ENCODE results near the gene SCD5.

The SCD5 gene

GRCh38 chr4:82825425-82825824 is 26.8 kb upstream of the SCD5 start:
- no peak for TF ChIP-seq SIN3A (IDR thresholded peaks at IDR 0.05; ENCODE audit: borderline replicate concordance, insufficient read depth, low read length)
- no peak for TF ChIP-seq FOXP2 (optimal IDR thresholded peaks at IDR 0.05; ENCODE audit: borderline replicate concordance, extremely low read depth, extremely low read length, insufficient read depth)
- TF ChIP-seq REST (IDR thresholded peaks at IDR 0.05; ENCODE audit: insufficient read depth in 1 of 2, low read depth in 2 of 2, low read length in 2 of 2) = no peak
- no peak for TF ChIP-seq POLR2AphosphoS5 (IDR thresholded peaks at IDR 0.05; ENCODE audit: low read depth, low read length)
- no peak for TF ChIP-seq TAF1 (IDR thresholded peaks at IDR 0.05; ENCODE audit: borderline replicate concordance, insufficient read depth, low read length)

GRCh38 chr4:82823062-82823461 is 24.5 kb upstream of the SCD5 start:
- TF ChIP-seq FOXP2 (optimal IDR thresholded peaks at IDR 0.05; ENCODE audit: borderline replicate concordance, extremely low read depth, extremely low read length, insufficient read depth) (no peak), TAF1 (IDR thresholded peaks at IDR 0.05; ENCODE audit: borderline replicate concordance, insufficient read depth, low read length) (no peak)

- TF ChIP-seq REST (IDR thresholded peaks at IDR 0.05; ENCODE audit: insufficient read depth in 1 of 2, low read depth in 2 of 2, low read length in 2 of 2) (no peak), POLR2AphosphoS5 (IDR thresholded peaks at IDR 0.05; ENCODE audit: low read depth, low read length) (no peak), SIN3A (IDR thresholded peaks at IDR 0.05; ENCODE audit: borderline replicate concordance, insufficient read depth, low read length) (no peak), TAF1 (IDR thresholded peaks at IDR 0.05; ENCODE audit: borderline replicate concordance, insufficient read depth, low read length) (no peak), FOXP2 (optimal IDR thresholded peaks at IDR 0.05; ENCODE audit: borderline replicate concordance, extremely low read depth, extremely low read length, insufficient read depth) (no peak)
Measured at GRCh38 chr4:82820689-82821088, 22.1 kb upstream of the SCD5 start.

GRCh38 chr4:82818664-82819662 is 20.4 kb upstream of the SCD5 start:
- TF ChIP-seq POLR2AphosphoS5 (IDR thresholded peaks at IDR 0.05; ENCODE audit: low read depth, low read length) (no peak), TAF1 (IDR thresholded peaks at IDR 0.05; ENCODE audit: borderline replicate concordance, insufficient read depth, low read length) (no peak), SIN3A (IDR thresholded peaks at IDR 0.05; ENCODE audit: borderline replicate concordance, insufficient read depth, low read length) (no peak), REST (IDR thresholded peaks at IDR 0.05; ENCODE audit: insufficient read depth in 1 of 2, low read depth in 2 of 2, low read length in 2 of 2) (no peak), FOXP2 (optimal IDR thresholded peaks at IDR 0.05; ENCODE audit: borderline replicate concordance, extremely low read depth, extremely low read length, insufficient read depth) (no peak)

- TF ChIP-seq REST (IDR thresholded peaks at IDR 0.05; ENCODE audit: insufficient read depth in 1 of 2, low read depth in 2 of 2, low read length in 2 of 2) (no peak), POLR2AphosphoS5 (IDR thresholded peaks at IDR 0.05; ENCODE audit: low read depth, low read length) (no peak), SIN3A (IDR thresholded peaks at IDR 0.05; ENCODE audit: borderline replicate concordance, insufficient read depth, low read length) (no peak), FOXP2 (optimal IDR thresholded peaks at IDR 0.05; ENCODE audit: borderline replicate concordance, extremely low read depth, extremely low read length, insufficient read depth) (no peak), TAF1 (IDR thresholded peaks at IDR 0.05; ENCODE audit: borderline replicate concordance, insufficient read depth, low read length) (no peak)
Measured at GRCh38 chr4:82814034-82814433, 15.4 kb upstream of the SCD5 start.

Measured in PFSK-1 (cell line).